ENCODE measurements around the gene OPN5.

OPN5 gene

GRCh38 chr6:47859175-47859574, 77.3 kb downstream of the OPN5 start:
- DNase-seq (ENCODE audit: low read depth in 2 of 2): no peak

DNA sequence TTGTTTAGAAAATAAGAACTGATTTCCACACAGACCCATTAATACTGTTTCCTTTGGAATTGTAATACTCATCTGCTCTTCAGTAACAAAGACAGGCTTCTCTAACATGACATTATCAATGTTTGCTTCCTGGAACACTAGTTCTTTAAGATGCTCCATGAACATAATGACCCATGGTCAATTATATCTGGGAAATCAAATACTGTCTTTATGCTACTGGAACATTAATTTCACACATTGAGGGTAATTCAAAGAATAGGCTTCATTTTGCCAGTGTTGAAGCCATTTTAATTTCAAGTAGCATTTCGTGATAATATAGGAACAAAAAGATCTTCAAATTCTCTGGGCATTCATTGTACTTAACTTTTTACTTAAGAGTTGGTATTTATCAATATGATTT, 80.9 kb downstream of the OPN5 start:
- no peak for DNase-seq (ENCODE audit: low read depth in 2 of 2)

DNA sequence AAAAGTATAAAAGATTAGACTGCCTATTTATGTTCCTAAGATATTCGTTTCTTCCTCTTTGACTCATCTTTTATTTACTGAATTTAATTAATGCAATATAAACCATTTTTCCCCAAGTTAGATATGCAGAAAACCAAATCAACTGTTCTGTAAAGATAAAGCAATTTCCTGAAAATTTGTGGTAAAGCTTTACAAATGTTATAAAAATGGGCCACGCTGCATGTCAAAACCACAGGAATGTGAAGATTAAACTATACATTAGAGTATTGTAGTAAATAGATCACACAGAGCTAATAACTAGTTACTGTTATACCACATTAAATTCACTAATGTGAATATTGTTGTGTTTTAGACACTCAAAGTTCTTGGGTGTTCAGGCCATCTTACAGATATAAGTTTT, 83.4 kb downstream of the OPN5 start:
- DNase-seq (ENCODE audit: low read depth in 2 of 2): no peak

DNA sequence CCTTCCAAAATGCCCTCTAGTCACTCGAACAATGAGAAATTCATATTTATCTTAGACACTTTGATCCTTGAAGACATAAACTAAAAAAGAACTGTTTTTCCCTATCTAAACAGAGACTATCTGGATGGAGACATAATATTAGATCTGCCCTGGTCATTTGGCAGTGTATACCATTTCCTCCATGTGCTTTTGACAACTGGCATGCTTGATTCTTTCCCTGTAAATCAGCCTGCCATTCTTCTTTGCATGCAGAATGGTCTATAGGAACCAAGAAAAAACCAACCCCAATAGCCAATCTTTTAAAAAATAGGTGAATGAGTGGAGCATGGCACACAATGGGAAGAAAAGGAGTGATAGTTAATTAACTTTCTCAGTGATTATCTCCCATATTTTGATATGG, 93.8 kb downstream of the OPN5 start:
- DNase-seq (ENCODE audit: low read depth in 2 of 2): no peak
